Astrocyte (in vitro differentiated cells and primary cell): ENCODE results near the gene SSMEM1. TPM values are rescaled to one million over a fixed set of nuclear protein-coding genes. Genes with fewer than 3 reads are reported as not detected.

ENCODE experiments used
- DNase-seq: peaks from one replicate; pipeline ENCODE4 v3.0.0-alpha.2; 2010; ENCODE audit warnings: low read depth
- FAIRE-seq: peaks from 2 replicates; lab custom pipeline; 2011; peaks lifted over from hg19 to GRCh38; lab: Jason Lieb, UNC
- H2AFZ ChIP-seq: 2 replicates; pipeline ENCODE4 v1.6.0; 2012; ENCODE audit warnings: low read depth, low read length, inconsistent platforms
- H3K27ac ChIP-seq: 2 replicates; pipeline ENCODE4 v1.5.1; 2011; ENCODE audit warnings: low read depth, low read length, inconsistent platforms
- H3K27me3 ChIP-seq: 2 replicates; pipeline ENCODE4 v1.6.0; 2011; ENCODE audit warnings: low read length, inconsistent platforms; ENCODE audit not compliant: insufficient read depth
- H3K36me3 ChIP-seq: 2 replicates; pipeline ENCODE4 v1.5.1; 2011; ENCODE audit warnings: low read length, inconsistent platforms; ENCODE audit not compliant: insufficient read depth
- H3K4me1 ChIP-seq: 2 replicates; pipeline ENCODE4 v1.5.1; 2011; ENCODE audit warnings: low read length, inconsistent platforms; ENCODE audit not compliant: insufficient read depth
- H3K4me2 ChIP-seq: 2 replicates; pipeline ENCODE4 v1.6.0; 2012; ENCODE audit warnings: low read length, inconsistent platforms
- H3K4me3 ChIP-seq: 2 replicates; pipeline ENCODE4 v1.5.1; 2011; ENCODE audit warnings: low read depth, mild to moderate bottlenecking, low read length, inconsistent platforms; ENCODE audit not compliant: insufficient read depth
- H3K79me2 ChIP-seq: 2 replicates; pipeline ENCODE4 v1.6.0; 2012; ENCODE audit warnings: mild to moderate bottlenecking, low read length, inconsistent platforms; ENCODE audit not compliant: insufficient read depth
- H3K9ac ChIP-seq: 2 replicates; pipeline ENCODE4 v1.6.0; 2012; ENCODE audit warnings: mild to moderate bottlenecking, low read length, inconsistent platforms
- H3K9me3 ChIP-seq: 2 replicates; pipeline ENCODE4 v1.5.1; 2012; ENCODE audit warnings: low read depth, mild to moderate bottlenecking, low read length, inconsistent platforms; ENCODE audit not compliant: insufficient read depth
- H4K20me1 ChIP-seq: 2 replicates; pipeline ENCODE4 v1.6.0; 2012; ENCODE audit warnings: low read length, inconsistent platforms; ENCODE audit not compliant: insufficient read depth
- H3K27ac Mint-ChIP-seq: one replicate; pipeline ENCODE4 v1.8.0; 2021; ENCODE audit warnings: mild to moderate bottlenecking, mixed read lengths; ENCODE audit not compliant: unreplicated experiment
- H3K27me3 Mint-ChIP-seq: one replicate; pipeline ENCODE4 v1.8.0; 2021; ENCODE audit warnings: low read depth, mixed read lengths; ENCODE audit not compliant: unreplicated experiment
- H3K36me3 Mint-ChIP-seq: one replicate; pipeline ENCODE4 v1.8.0; 2021; ENCODE audit warnings: low read depth, mixed read lengths; ENCODE audit not compliant: unreplicated experiment
- H3K4me1 Mint-ChIP-seq: one replicate; pipeline ENCODE4 v1.8.0; 2021; ENCODE audit warnings: low read depth, mixed read lengths; ENCODE audit not compliant: unreplicated experiment
- H3K4me3 Mint-ChIP-seq: one replicate; pipeline ENCODE4 v1.8.0; 2021; ENCODE audit warnings: mild to moderate bottlenecking, moderate library complexity, mixed read lengths; ENCODE audit not compliant: unreplicated experiment
- H3K9me3 Mint-ChIP-seq: one replicate; pipeline ENCODE4 v1.8.0; 2021; ENCODE audit warnings: mild to moderate bottlenecking, mixed read lengths; ENCODE audit not compliant: unreplicated experiment
- EZH2 ChIP-seq: IDR thresholded peaks from 2 replicates; pipeline ENCODE4 v1.6.1; 2012; ENCODE audit warnings: mild to moderate bottlenecking, low read length, inconsistent platforms; ENCODE audit not compliant: insufficient read depth
- total RNA-seq: library from RNA; stranded (reverse); gene quantifications from 2 replicates; pipeline ENCODE4 v1.2.1, GENCODE V29; 2021
- TF ChIP-seq, protein P1 (sequence below): IDR thresholded peaks from 2 replicates; pipeline ENCODE4 v1.5.1; 2011; ENCODE audit warnings: low read depth, mild to moderate bottlenecking, inconsistent platforms, low read length, moderate library complexity; ENCODE audit not compliant: insufficient read depth

Gene SSMEM1
- total RNA-seq, 1 donor from 2014 or later = not detected

DNA sequence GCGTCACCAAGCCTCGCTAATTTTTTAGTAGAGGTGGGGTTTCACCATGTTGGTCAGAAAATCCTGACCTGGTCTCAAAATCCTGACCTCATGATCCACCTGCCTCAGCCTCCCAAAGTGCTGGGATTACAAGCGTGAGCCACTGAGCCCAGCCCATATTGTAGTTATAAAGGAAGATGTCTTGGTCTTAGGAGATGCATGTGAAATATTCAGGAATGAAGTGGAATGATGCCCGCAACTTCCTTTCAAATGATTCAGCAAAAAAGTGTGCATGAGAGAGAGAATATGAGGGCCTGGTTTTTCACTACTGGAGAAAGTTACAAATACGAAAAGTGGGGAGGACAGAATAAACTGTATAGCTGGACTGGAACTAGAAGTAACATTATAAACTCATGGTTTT, 18.3 kb upstream of the SSMEM1 start:
- TF ChIP-seq, protein P1, sequence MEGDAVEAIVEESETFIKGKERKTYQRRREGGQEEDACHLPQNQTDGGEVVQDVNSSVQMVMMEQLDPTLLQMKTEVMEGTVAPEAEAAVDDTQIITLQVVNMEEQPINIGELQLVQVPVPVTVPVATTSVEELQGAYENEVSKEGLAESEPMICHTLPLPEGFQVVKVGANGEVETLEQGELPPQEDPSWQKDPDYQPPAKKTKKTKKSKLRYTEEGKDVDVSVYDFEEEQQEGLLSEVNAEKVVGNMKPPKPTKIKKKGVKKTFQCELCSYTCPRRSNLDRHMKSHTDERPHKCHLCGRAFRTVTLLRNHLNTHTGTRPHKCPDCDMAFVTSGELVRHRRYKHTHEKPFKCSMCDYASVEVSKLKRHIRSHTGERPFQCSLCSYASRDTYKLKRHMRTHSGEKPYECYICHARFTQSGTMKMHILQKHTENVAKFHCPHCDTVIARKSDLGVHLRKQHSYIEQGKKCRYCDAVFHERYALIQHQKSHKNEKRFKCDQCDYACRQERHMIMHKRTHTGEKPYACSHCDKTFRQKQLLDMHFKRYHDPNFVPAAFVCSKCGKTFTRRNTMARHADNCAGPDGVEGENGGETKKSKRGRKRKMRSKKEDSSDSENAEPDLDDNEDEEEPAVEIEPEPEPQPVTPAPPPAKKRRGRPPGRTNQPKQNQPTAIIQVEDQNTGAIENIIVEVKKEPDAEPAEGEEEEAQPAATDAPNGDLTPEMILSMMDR = no peak
- Mint-ChIP-seq H3K4me3 (no peak overlapping the region), H3K36me3 (peaks cover 6% of the 10 kb centered on the region), H3K4me1 (peaks cover 3% of the 10 kb centered on the region), H3K9me3 (no peaks in the 10 kb centered on the region), H3K27me3 (no peaks in the 10 kb centered on the region), H3K27ac (peak overlapping the region; percentile 7)
- Histone ChIP-seq H3K4me1 (no peaks in the 10 kb centered on the region), H3K27me3 (no peaks in the 10 kb centered on the region), H3K9ac (no peak overlapping the region), H3K27ac (no peak overlapping the region), H3K36me3 (no peaks in the 10 kb centered on the region), H3K9me3 (no peaks in the 10 kb centered on the region), H3K79me2 (no peaks in the 10 kb centered on the region), H3K4me2 (no peak overlapping the region), H4K20me1 (no peaks in the 10 kb centered on the region), H3K4me3 (no peak overlapping the region), H2AFZ (no peak overlapping the region)
- FAIRE-seq (peak; percentile 23), DNase-seq (peak; percentile 75)

DNA sequence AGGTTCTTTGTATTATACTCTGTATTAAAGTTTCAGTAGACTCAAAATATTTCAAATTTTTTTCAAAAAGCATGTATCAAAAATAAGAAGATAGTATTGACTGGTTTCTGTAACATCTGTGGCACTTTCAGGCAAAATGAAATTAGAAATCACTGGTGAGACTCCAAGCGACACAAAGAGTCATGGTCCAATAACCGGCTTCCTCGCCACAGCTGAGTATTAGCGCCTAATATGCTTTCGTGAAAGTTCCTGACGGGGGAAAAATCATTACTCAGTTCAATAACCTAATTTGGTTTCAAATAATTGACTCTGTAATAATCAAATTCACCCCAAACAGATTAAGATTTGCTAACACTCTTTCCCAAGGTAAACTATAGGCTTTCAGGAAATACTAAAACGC, 15.9 kb upstream of the SSMEM1 start:
- Histone ChIP-seq H3K9ac (no peak overlapping the region), H3K27ac (no peak overlapping the region), H3K36me3 (no peaks in the 10 kb centered on the region), H3K79me2 (no peaks in the 10 kb centered on the region), H4K20me1 (no peaks in the 10 kb centered on the region), H3K4me2 (no peak overlapping the region), H3K4me1 (no peaks in the 10 kb centered on the region), H2AFZ (no peak overlapping the region), H3K9me3 (no peaks in the 10 kb centered on the region), H3K4me3 (no peak overlapping the region), H3K27me3 (no peaks in the 10 kb centered on the region)
- peaks cover 3% of the 10 kb centered on the region for H3K4me1 Mint-ChIP-seq
- no peaks in the 10 kb centered on the region for H3K27me3 Mint-ChIP-seq
- no peaks in the 10 kb centered on the region for H3K9me3 Mint-ChIP-seq
- FAIRE-seq = no peak
- DNase-seq = no peak
- peaks cover 6% of the 10 kb centered on the region for H3K36me3 Mint-ChIP-seq
- no peak overlapping the region for H3K4me3 Mint-ChIP-seq
- no peak for TF ChIP-seq EZH2
- TF ChIP-seq, protein P1 = no peak
- H3K27ac Mint-ChIP-seq = no peak overlapping the region

DNA sequence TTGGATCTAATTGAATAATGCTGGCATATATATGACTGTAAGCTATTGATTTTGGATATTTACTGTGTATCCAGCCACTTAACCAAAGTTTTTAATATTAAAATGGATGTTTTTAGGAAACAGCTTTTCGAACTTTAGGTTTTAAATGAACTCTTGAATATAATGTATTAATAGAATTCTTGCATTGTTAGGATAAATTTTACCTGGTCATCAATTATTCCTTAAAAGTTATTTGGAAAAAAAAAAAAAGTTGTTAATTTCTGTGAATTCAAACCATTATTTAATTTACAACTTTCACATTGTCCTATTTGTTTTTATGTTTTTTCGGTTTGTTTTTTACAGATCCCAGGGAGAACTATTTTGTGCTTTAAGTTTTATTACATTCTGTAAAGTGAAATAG, 12.3 kb upstream of the SSMEM1 start:
- H3K4me1 Mint-ChIP-seq = no peaks in the 10 kb centered on the region
- no peaks in the 10 kb centered on the region for H4K20me1 ChIP-seq
- no peaks in the 10 kb centered on the region for H3K79me2 ChIP-seq
- H3K4me1 ChIP-seq = no peaks in the 10 kb centered on the region
- no peaks in the 10 kb centered on the region for H3K9me3 Mint-ChIP-seq
- no peak for DNase-seq
- H3K36me3 ChIP-seq = no peaks in the 10 kb centered on the region
- FAIRE-seq = no peak
- no peak overlapping the region for H3K9ac ChIP-seq
- H3K4me3 Mint-ChIP-seq = no peak overlapping the region
- no peak overlapping the region for H3K27ac Mint-ChIP-seq
- no peak overlapping the region for H3K4me3 ChIP-seq
- H3K4me2 ChIP-seq = no peak overlapping the region
- H3K27me3 Mint-ChIP-seq = no peaks in the 10 kb centered on the region
- no peaks in the 10 kb centered on the region for H3K9me3 ChIP-seq
- peaks cover 2% of the 10 kb centered on the region for H3K36me3 Mint-ChIP-seq
- no peak overlapping the region for H3K27ac ChIP-seq
- TF ChIP-seq EZH2 = no peak
- TF ChIP-seq, protein P1 = no peak
- H2AFZ ChIP-seq = no peak overlapping the region
- H3K27me3 ChIP-seq = no peaks in the 10 kb centered on the region
